Embryonic facial prominence (tissue), 1 donor: Measurements from ENCODE around the gene SLC16A10.
"Not testable (repeated sequence)": the region's sequence is repeated elsewhere in the genome, so short reads cannot be mapped to it uniquely, and the experiment has no call there.

ENCODE experiments used
- DNase-seq: peaks from one replicate; pipeline ENCODE4 v3.0.0-alpha.2; 2016; ENCODE audit errors: extremely low spot score

Gene SLC16A10

GRCh38 chr6:111212625-111213024, 125.3 kb downstream of the SLC16A10 start:
- no peak for DNase-seq

GRCh38 chr6:111215131-111215530, 127.8 kb downstream of the SLC16A10 start:
- DNase-seq, result no peak

- no peak for DNase-seq
These were observed 132.5 kb downstream of the SLC16A10 start for GRCh38 chr6:111219785-111220184.

- no peak for DNase-seq
These were observed 133.2 kb downstream of the SLC16A10 start for GRCh38 chr6:111220383-111221031.

GRCh38 chr6:111221804-111222203, 134.5 kb downstream of the SLC16A10 start:
- no peak for DNase-seq

- no peak for DNase-seq
These were observed 135.0 kb downstream of the SLC16A10 start for GRCh38 chr6:111222341-111222740.

GRCh38 chr6:111228094-111228493, 140.8 kb downstream of the SLC16A10 start:
- no peak for DNase-seq

- no peak for DNase-seq
These were observed 143.2 kb downstream of the SLC16A10 start for GRCh38 chr6:111230351-111231089.

GRCh38 chr6:111231090-111231459, 143.8 kb downstream of the SLC16A10 start:
- no peak for DNase-seq

GRCh38 chr6:111237852-111238251, 150.5 kb downstream of the SLC16A10 start:
- DNase-seq, result no peak

- no peak for DNase-seq
These were observed 151.3 kb downstream of the SLC16A10 start for GRCh38 chr6:111238464-111239119.

GRCh38 chr6:111239461-111239860, 152.2 kb downstream of the SLC16A10 start:
- DNase-seq, result no peak

GRCh38 chr6:111242452-111242851, 155.1 kb downstream of the SLC16A10 start:
- DNase-seq, result no peak

- DNase-seq, result no peak
These were observed 155.8 kb downstream of the SLC16A10 start for GRCh38 chr6:111243095-111243494.

- no peak for DNase-seq
These were observed 161.5 kb downstream of the SLC16A10 start for GRCh38 chr6:111248789-111249188.

GRCh38 chr6:111250791-111251354, 163.6 kb downstream of the SLC16A10 start:
- DNase-seq, result no peak

GRCh38 chr6:111252726-111253125, 165.4 kb downstream of the SLC16A10 start:
- DNase-seq, result no peak

GRCh38 chr6:111254004-111254778, 166.9 kb downstream of the SLC16A10 start:
- no peak for DNase-seq

- DNase-seq, result no peak
These were observed 167.5 kb downstream of the SLC16A10 start for GRCh38 chr6:111254779-111255166.

GRCh38 chr6:111255838-111256237, 168.5 kb downstream of the SLC16A10 start:
- not testable (repeated sequence) for DNase-seq

- no peak for DNase-seq
These were observed 169.3 kb downstream of the SLC16A10 start for GRCh38 chr6:111256646-111257045.

- DNase-seq, result no peak
These were observed 170.7 kb downstream of the SLC16A10 start for GRCh38 chr6:111258010-111258409.
